Stimulated activated CD8-positive, alpha-beta memory T cell treated with anti-CD3 and anti-CD28 coated beads, Interleukin-7, amount 100 ng/mL, for 48 hours (primary cell): ENCODE data around the gene FGD5.
"Not testable (repeated sequence)": the region's sequence is repeated elsewhere in the genome, so short reads cannot be mapped to it uniquely, and the experiment has no call there.

Source experiments
- DNase-seq, 2 donors: peaks; one replicate each; pipeline ENCODE4 v3.0.0-alpha.2; 2020; ENCODE audit warnings: low read depth in 1 of 2; ENCODE audit errors: extremely low read depth in 1 of 2

FGD5 gene

DNA sequence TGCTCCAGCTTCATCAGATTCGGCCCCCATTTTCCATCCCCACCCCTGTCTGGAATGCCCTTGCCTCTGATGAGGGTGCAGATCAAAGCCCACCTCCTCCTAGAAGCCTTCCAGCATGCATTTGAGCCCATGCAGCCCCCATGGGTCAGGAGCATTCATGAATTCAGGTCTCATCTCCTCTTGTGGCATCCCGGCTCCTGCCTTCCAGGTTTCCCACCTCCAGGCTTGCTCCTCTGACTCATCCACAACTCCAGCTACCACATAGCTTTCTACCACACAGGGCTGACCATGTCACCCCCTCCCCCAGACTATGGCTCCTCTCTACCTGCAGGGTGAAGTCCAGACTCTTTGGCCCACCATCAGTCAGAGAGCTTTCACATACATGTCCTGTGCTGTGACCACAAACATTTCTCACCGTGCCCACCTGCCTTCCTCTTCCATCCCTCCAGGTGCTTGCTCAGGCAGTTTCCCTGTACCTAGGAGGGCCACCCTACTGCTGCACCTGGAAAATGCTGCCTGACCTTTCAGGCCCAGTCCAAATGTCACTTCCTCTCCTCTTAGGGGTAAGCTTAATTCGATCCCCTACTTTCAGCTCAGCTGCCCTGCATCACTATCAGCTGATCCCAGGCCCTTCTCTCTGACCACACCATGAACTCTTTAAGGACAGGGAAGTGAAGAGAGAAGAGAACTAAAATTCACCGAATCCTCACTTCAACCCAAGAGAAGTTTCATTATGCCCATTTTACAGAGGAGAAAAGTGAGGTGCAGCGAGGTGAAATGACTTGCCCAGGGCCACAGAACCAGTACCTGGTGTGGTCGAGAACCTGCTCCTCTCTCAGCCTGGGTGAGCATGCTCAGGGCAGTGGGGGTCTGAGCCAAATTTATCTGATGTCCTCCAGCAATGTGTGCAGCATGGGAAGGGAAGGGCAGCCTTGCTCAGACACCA is 13.7 kb upstream of the FGD5 start:
- no peak for DNase-seq

DNA sequence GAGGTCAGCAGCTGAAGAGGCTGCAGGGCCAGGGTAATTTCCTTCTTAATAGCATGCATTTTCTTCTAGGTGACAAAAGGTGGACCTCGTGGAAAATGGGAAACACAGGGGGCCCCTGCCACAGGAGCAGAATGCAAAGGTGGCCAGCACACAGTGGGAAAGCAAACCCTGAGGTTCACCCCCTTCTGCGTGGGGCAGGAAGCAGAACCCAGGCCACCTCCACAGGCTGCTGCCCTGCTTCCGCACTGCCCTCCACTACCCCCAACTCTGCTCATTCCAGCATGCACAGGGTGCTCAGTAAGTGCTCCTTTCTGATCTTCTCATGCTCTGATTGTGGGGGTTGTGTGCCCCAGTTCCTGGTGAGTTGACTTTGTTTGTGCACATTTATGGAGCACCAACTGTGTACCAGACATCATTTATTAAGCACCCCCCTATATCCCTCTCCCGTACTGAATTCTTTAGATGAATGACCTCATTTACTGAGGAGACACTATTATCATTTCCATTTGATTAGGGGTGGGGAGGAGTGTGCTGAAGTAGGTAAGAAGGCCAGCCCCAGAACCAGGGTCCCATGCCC is 12.7 kb upstream of the FGD5 start:
- no peak for DNase-seq

DNA sequence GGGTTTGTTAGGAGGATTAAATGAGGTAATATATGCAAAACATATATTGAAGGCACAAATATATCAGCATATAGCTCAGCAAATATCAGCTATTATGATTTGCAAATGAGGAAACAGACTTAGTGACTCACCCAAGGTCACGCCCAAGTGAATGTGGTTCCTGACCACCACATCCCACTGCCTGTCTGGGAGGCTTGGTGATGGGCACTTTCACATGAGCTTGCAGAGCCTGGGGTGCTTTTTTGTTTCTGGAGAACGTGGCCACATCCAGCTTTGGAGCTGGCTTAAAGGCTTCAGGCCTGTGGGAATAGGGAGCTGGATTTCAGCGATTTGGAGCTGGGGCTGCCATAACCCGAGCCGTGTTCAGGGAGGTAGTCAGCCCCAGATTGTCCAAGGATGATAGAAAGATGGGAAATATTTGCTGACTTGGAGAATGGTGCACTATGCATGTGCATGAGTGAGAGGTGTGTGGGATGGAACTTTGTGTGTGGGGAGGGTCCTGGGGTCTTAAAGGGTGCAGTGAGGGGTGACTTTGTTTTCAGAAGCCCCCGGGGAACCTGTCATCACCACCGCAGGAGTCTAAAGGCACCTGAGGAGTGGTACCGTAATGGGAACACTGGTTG is 12.0 kb upstream of the FGD5 start:
- no peak for DNase-seq

DNA sequence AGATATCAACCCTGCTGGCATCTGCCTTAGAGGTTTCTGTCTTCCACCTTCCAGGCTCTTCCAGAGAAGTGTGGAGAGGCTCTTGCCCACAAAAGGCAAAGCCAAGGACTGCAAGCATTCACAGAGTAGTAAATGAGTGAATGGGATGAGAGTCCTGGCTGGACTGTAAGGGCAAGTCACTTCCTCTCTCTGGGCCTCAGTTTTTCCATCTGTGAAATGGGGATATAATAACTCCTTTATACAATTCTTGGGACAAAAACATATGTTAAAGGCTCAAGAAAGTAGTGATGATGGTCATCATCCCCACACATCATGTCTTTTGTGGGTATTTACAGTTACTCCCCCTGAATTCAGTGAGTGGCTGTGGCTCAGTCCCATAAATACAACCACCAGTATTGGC is 10.7 kb upstream of the FGD5 start:
- no peak for DNase-seq

DNA sequence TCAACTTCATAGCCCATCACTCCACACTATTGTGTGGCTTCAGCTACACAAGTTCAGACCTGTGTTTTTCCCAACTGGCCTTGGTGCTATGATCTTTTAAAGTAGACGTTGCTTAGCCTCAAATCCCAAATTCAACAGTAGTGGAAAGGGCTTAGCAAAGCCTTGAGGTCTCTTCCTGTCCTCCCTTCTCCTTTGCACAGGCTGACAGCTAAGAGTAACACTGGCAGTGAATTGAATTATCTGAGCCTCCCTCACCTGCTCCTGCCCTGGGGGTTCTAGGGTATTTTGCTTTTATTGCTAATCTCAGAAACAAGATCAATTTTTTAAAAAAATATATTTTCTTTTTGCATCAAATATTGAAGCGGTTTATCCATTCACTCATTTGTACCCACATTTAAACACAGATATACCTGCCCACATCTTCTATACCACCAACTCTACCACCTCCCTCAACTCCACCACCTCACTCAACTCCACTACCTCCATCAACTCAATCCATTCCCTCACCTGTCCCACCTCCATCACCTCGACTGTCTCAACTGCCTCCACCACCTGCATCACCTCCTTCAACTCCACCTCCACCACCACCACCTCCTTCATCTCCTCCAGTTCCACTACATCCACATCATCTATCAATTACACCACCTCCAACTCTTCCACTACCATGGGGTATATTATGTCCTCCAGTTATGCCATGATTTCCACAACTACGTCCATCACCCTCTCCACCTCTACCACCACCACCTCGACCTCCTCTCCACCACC is 10.1 kb upstream of the FGD5 start:
- DNase-seq, result no peak

DNA sequence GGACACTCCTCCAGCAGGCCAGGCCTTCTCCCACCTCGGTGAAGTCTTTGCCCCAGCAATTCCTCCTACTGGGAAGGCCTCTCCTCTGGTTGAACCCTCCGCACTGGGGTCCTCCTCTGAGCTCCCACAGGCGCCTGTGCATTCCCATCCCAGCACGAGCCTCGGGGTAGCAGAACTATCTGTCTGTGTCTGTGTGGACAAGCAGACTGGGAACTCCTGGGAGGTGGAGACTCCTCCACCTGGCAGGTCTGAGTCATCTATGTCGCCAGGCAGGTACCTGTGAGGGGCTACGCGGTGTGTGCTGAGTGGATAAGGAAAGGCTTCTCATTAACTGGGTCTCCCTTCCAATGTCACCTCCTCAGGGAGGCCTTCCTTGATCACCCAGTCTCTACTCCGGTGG is 9.2 kb upstream of the FGD5 start:
- DNase-seq, result not testable (repeated sequence)

DNA sequence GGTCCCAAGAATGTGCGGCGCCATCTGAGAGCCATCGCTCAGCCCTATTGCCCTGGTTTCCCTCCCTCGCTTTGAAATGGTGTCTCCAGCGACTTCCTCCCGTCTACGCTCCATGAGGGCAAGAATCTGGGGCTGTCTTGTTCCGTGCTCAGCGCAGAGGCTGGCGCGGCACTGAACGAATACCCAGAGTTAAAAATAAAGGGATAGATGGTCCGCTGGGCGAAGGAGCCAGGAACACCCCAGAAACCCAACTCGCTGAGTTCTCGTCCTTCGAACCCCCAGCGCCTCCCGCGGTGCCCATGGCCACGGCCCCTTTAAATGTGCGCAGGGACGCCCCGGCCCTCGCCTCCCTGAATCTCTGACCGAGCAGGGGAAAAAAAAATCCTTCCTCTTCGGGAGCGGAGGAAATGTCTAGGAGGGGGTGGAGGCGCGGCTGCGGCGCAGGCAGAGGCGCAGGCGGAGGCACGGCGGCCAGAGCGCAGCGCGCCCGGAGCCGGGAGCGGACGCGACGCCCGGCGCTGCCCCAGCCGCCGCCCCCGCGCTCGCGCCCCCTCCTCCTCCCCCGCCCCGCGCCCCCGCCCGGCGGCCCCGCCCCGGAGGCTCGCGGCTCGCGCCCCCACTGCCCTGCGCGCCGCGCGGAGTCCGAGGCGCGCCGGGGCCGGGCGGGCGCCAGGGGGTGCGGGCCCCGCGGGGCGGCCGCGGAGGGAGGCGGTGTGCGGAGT is 8.5 kb upstream of the FGD5 start:
- DNase-seq, result no peak

DNA sequence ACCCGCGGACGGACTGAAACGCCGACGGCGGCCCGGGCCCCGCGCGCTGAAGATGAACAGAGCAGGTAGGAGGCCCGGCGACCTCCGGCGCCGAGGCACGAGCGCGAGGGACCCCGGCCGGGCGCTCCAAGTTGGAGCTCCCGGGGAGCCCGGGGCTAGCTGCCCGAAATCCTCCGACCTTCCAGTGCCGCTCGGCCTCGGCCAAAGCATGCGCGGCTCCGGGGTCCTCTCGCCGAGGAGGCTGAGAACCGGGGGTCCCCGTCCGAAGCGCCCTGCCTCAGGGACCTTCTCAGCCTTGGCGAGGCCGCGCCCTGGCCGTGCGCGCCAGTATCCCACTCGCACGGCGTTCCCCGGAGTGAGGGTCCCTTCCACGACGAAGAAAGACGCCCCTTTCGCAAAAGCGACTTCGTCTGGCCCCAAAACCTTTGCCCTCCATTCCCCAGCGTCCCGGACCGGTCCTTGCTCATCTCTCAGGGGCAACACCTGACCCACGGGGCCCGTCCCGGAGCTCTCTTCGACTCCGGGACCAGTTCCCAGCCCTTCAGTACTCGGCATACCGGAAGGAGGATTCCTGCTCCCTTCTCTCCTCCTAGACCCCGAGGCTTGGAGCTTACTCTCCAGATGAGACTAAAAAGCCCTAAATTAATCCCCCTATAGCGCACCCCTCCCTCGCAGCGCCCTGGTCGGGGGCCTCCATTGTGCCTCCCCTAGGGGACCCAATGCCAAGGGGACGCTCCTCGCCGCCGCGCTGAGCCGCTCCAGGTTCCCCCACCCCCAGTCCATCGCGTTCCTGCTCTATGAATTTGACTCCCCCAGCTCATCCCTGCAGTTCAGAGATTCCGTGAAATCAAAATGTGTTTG is 7.7 kb upstream of the FGD5 start:
- DNase-seq, result no peak

DNA sequence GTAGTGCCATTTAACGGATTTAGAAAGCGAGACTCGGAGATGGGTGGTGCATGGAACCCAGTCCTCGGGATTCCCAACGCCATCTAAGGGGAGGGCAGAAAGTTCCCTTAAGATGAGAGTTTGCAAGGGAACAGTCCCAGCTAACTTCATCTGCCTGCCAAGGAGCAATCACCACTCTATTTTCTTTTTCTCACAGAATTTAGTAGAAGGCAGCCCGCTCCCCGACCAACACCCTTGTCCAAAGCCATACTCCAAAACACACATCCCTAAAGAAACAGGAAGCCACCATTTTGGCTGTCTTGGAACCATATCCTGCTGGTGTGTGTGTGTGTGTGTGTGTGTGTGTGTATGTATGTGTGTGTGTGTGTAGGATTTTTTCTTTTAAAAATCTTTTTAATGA is 7.1 kb upstream of the FGD5 start:
- no peak for DNase-seq

DNA sequence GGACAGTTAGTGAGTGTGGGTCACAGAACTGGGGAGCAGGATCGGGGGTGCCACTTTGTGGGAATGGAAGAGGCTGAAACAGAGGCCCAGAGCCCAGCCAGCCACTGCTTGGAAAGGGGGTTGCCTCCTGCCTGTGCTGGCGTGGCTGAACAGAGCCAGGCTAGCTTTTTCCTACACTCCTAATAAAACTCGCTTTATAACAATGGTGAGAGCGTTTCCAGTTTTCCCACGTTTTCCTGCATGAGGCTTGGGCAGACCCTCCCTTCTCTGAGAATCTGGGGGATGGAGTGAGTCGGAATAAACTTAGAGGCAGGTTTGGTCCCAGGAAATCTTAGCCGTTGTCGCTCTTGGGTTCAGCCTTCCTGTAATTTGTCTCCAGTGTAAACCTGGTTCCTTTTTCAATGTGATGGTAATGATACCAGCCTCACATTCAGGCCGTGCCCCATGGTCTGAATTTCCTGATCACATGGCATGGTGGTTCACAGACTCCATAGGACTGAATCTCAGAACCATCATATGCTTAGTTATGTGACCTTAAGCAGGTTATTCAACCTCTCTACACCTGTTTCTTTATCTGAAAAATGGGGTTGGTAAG is 6.5 kb upstream of the FGD5 start:
- no peak for DNase-seq

DNA sequence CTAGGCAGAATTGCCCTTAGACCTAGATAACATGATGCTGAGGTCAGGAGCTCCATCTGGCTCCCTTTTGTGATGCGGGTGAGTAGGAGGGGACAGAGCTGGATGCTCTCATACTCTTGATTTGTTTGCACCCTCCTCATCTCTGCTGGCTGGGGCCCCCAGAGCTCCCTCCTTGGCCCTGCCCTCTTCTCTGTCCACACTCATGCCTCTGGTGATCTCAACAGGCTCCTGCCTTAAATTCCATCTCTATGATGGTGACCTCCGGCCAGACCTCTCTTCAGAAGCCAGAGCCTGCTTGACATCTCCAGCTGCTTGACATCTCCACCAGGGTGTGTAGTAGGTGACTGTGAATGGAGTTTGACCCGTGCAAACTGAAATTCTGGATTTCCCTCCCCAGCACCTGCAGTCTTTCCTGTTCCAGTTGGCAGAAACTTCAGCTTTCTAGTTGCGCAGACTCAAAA is 4.3 kb upstream of the FGD5 start:
- no peak for DNase-seq

DNA sequence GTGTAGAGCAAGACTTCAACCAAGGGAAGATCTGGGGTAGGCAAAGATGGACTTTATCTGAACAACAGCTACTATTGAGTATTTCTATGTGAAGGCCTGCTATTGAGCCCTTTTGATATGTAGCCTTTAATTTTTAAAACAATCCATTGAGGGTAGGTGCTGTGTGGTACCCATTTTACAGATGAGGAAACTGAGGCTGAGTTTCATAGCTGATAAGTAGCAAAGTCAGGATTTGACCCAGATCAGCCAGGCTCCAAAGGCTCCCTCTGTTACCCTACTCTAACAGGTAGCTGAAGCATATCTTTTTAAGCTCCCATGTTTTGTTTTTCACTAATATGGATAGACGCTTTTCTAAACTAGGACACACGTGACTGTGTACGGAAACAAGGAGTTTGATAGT is 2.4 kb upstream of the FGD5 start:
- no peak for DNase-seq

DNA sequence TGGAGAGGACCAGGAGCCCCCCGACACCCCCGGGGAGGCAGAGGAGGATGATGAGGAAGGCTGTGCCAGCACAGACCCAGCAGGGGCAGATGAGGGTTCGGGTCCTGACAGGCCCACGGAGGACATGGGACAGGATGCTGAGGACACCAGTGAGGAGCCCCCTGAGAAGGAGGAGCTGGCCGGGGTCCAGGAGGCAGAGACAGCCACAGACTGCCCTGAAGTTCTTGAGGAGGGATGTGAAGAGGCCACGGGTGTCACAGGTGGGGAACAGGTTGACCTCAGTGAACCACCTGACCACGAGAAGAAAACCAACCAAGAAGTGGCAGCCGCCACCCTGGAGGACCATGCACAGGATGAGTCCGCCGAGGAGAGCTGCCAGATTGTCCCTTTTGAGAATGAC is 909 bp downstream of the FGD5 start:
- no peak for DNase-seq

DNA sequence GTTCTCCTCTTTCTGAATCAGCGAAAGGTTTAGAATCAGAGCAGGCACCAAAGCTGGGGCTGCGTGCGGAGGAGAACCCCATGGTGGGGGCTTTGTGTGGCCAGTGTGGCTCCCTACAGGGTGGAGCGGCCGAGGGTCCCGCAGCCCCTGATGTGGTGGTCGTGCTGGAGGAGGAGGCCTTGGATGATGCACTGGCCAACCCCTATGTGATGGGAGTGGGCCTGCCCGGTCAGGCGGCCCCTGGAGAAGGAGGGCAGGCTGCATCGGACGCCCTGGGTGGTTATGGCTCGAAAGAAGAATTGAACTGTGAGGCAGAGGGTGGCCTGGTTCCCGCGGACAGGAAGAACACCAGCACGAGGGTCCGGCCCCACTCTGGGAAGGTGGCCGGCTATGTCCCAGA is 1.4 kb downstream of the FGD5 start:
- no peak for DNase-seq

DNA sequence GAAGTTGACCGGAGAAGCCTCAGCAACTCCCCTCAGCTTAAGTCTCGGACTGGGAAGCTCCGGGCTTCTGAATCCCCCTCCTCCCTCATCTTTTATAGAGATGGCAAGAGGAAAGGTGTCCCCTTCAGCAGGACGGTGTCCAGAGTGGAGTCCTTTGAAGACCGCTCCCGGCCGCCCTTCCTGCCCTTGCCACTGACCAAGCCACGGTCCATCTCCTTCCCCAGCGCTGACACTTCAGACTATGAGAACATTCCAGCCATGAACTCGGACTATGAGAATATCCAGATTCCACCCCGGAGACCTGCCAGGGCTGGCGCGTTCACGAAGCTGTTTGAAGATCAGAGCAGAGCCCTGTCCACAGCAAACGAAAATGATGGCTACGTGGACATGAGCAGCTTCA is 2.4 kb downstream of the FGD5 start:
- DNase-seq, result no peak

DNA sequence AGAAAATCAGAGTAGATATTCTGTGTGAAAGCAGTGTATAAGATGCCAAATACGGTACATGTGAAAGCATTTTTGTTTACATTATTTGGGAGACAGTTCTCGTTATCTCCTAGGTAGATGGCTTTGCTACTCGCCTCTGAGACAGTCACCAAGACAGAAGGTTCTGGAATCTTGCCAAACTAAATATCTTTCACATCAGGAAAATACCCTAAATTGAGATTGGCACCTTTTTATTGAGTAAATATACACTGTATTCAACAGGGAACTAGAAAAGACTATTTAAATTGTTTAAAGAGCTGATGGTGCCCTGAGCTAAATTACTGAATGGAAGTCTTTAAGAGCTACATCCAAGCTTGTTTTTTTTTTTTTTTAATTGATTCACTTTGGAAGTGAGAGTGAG is 3.4 kb downstream of the FGD5 start:
- no peak for DNase-seq

DNA sequence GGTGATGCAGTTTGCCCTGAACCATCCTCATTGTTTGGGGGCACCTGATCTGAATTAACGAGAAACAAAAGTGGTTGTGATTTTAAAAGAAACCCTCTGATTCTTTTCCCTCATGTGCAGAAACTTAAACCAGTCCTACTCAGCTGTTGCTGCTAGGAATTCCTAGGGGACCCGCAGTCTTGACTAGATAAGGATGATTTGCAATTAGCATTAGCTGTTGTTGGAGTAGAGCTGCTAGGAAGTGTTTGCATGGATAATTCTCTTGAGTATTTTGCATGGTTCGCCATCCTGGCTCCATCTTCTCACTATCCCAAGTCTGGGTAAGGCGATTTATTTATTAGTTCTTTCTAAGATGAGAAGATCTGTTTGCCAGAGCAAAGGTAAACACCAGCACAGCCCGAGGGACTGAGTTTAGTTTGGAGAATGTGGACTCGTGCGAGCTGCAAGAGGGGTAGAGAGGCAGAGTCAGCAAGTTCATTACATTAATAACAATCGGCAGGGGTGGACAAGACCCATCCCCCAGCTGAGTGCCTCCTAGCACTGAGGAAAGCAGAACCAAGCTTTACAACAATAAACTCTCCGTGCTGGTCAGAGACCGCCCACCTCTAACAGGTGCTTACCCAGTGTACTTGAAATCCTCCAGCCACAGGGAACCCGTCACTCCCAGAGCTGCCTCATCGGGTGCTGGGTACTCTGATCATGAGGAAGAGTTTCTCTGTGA is 4.1 kb downstream of the FGD5 start:
- no peak for DNase-seq

DNA sequence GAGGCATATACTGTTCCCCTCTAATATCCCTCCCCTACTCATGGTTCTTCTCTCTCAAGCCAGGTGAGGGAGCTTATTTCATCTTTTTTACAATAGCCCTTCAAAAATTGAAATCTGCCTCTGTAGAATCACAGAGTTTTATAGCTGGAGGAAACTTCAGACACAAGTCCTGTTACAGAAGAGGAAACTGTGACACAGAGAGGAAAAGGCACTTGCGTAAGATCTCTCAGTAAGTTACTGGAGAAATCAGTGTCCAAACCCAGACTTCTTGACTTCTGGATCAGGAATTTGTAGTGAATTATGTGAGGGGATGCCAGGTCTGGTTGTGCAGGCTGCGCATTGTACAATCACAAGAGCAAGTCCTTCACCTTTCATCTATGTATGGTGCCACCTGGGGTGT is 4.6 kb downstream of the FGD5 start:
- no peak for DNase-seq
